HG03439 (cell line): ENCODE data around the gene PPP1R14D.

ENCODE experiments used
- ATAC-seq: cut with Tn5 transposase; IDR thresholded peaks from one replicate; pipeline ENCODE4 v1.9.1; 2021; ENCODE audit warnings: mild to moderate bottlenecking, moderate library complexity; ENCODE audit not compliant: unreplicated experiment

PPP1R14D gene

GRCh38 chr15:40787991-40788390 is 40.5 kb downstream of the PPP1R14D start:
- ATAC-seq: no peak

GRCh38 chr15:40787344-40787841 is 41.1 kb downstream of the PPP1R14D start:
- no peak for ATAC-seq

GRCh38 chr15:40785814-40786213 is 42.7 kb downstream of the PPP1R14D start:
- no peak for ATAC-seq

- no peak for ATAC-seq
Measured at GRCh38 chr15:40785164-40785563, 43.3 kb downstream of the PPP1R14D start.

- peak; percentile 84 for ATAC-seq
Measured at GRCh38 chr15:40782609-40783227, 45.8 kb downstream of the PPP1R14D start.

DNA sequence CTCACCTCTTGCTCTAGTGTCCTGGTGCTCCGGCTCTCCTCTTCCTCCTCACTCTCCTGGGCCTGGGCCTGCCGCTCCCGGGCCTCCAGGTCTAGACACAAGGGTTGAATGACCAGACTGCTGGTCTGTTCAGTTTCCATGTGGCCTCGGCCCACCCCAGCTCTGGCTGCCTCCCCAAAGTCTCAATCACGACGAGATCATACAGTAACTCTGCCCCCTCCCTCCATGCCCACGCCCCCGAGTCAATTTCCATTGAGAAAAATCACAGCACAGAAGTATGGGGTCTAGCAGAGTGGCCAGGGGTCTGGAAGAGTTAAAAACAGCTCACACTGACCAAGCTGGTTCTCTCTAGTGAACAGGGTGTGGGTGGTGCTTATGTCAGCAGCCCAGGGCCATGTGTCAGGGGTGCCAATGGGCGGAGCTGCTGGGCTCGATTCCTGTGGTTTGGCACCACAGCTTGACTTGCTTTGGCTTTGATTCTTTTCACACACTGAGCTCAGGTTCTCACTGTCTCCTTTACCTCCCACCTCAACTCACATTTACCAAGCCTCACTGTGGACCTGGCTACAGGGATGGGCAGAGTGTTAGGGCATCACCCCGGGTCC is 51.9 kb downstream of the PPP1R14D start:
- ATAC-seq: no peak

DNA sequence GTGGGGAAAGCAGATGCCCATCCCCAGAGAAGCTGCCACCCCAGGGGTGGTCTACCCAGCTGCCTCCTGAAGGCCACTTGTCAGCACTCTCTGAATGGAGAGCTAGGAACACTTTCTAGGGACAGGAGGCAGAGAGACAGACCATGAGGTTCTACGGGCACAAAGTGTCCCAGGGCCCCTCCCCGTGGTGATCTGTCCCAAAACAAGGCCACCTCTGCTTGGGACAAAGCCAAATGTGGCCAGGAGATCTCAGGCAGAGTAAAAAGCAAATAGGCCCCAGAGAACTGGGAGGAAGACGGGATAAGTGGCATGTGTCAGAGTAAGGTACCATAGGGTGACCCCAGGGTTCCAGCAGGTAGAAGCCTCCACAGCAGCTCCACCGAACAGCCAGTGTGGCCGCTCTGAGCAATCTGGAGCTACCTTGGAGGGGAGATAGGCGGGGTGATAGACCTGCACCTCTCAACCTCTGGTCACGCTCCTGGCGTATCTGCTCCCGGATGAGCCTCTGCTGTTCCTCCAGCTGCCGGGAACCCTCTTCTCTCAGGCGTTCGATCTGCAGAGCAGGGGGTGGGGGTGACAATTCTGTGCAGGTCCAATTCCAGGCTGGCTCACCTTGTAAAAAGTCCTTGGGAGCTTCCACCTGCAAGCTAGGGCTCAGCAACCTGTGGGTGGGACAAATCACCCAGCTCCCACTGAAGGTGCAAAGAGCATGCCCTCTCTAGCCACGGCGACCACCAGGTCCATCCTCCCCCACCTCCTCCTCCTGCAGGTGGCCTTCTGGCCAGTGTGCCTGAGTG is 52.6 kb downstream of the PPP1R14D start:
- ATAC-seq: no peak

- ATAC-seq: no peak
Measured at GRCh38 chr15:40775007-40775406, 53.5 kb downstream of the PPP1R14D start.

DNA sequence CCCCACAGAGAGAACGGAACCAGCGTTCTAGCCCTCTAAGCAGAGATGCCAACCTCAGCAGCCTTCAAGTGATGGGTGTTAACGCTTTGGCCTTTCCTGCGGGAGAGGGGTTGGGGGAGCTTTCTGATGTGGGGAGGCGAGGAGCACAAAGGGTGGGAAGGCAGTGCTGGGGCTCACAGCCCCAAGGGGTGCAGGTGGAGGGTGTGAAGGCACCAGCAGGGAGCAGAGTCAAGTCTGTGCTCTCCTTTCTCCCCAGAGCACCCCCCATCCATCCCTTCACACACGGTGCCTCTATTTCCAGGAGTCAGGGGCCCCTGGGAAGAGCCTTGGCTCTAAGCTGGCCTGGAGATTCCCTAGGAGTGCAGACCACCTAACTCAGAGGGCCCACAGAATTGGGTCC is 54.6 kb downstream of the PPP1R14D start:
- ATAC-seq: no peak

DNA sequence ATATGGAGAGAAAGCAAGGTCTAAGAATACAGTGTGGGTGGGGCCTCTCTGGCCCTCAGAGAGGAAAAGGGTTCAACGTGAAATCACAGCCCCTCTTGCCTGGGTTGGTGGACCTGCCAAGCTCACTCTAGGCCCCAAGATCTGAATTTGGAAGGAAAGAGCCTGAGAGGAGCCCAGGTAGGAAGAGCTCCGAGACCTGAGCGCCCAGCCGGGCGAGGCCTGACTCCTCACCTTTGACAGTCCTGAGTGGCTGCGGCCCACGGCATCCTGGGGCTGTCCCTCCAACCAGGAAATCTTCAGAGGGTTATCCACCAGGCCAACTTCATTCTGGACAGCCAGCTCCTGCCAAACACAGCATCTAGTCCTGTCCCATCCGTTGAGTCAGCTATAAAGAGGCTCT is 55.0 kb downstream of the PPP1R14D start:
- no peak for ATAC-seq

- no peak for ATAC-seq
Measured at GRCh38 chr15:40772014-40772413, 56.5 kb downstream of the PPP1R14D start.

DNA sequence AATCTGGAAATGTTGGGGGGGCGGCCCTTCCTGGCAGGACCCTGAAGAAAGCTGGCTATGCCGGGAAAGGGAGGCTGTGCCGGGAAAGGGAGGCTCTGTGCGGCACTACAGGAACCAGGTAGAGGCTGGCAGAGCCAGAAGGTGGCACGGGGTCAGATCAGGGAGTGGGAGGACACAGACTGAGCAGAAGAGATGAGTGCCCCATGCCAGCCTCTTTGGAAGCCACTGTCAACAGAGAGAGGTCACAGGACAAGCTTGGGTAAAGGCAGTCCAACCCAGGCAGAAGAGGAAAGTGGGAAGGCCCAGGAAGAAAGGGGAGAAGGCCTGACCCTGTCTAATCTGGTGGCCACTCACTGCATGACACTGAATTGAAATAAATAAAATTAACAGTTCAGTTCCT is 57.3 kb downstream of the PPP1R14D start:
- ATAC-seq: no peak

DNA sequence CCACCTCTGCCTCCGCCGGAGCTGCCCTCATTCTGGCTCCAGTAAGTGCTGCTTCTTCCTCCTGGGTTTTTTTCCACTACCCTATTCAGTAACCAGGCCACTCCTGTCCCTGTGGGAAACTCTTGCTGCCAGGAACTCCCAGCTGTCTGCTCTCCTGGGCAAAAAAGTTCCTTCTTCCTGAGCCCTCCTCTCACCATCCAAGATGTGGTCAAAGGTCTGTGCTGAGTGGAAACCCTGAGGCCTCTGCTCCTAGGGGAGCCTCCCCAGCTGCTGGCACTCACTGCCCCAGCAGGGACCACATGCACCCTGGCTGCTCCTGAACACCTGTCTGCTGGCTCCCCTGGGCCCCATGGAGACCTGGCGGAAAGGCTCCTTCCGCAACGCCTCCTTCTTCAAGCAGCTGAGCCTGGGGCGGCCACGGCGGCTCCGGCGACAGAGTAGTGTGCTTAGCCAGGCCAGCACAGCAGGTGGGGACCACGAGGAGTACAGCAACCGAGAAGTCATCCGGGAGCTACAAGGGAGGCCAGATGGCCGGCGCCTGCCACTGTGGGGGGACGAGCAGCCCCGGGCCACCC is 58.3 kb downstream of the PPP1R14D start:
- no peak for ATAC-seq

GRCh38 chr15:40769274-40770146 is 59.0 kb downstream of the PPP1R14D start, which contains the start of gene C15orf62:
TSS of gene C15orf62 (plus strand) at chr15:40769980. CDS start at chr15:40770496, 516 bp downstream.
- no peak for ATAC-seq

DNA sequence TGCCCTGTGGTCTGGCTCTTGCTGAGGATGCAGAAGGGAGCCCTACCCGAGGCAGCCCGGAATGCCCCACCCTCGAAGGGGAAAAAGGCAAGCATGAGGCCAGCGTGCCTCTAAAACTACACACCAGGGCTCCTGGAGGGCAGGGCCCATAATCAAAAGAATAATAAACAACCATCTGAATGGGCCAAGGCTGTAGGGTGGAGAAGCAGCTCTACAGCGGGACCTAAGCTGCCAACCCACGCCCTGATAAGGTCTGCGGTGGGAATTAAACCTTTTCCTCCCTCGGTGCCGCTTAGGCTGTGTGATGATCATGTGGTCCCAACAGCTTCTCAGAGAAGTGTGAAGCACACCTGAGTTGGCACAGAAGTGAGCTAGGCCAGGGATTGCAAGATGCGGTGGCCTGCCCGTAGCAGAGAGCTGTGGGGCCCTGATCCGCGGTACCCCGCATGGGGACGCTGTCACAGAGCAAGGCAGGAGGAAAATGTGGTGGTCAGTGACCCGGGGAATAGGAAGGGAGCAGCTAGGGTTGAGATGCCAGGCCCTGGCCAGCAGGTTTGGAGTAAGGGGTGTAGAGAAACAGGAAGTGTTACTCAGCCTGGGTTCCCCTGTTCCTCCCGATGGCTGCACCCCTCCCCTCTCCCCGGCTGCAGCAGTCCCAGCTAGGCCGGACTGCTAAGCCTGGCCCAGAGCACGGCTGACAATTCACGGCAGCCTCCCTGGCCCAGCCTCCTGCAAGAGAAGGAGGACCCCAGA is 59.8 kb downstream of the PPP1R14D start:
- ATAC-seq: no peak

GRCh38 chr15:40767838-40768500 is 60.5 kb downstream of the PPP1R14D start:
- no peak for ATAC-seq

DNA sequence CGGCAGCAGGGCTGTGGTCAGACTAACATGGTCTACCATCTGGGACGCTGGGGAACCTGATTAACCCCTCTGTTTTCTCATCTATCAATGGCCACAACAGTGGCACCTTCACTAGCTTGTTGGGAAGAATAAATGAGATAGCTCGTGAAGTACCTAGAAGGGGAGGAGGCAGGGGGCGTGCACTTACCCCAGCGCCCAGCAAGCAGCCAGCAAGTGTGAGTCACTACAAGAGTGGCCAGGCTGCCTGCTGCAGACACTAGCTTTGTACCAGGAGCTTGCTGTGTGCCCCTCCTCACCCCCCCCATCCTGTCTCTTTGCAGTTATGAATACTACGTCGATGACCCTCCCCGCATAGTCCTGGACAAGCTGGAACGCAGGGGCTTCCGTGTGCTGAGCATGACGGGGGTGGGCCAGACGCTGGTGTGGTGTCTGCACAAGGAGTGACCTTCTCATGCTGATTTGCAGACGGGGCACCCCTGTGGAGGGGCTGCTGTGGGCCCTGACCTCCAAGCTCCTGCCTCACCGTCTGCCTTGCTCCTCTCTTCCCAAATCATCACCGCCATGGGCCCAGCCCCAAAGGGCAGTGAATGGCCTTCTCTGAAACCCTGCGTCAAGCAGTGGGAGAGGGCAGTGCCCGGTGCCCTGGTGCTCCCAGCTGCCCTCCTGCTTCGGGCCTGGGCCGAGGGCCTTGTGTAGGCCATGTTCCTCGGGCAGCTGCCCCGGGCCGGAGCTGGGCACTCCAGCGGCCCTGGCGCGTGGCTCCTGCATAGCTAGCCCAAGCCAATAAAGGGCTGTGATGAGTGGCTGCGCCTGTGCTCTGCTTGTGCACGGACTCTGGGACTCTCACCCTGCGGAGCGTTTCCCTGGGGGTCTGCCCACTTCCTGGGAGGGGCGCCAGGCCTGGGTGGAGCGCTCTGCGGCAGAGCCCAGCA is 61.3 kb downstream of the PPP1R14D start:
- ATAC-seq: no peak

GRCh38 chr15:40766194-40766815 is 62.2 kb downstream of the PPP1R14D start:
- ATAC-seq: no peak
